ENCODE measurements around the gene STAM. TPM values are rescaled to one million over a fixed set of nuclear protein-coding genes. Genes with fewer than 3 reads are reported as not detected.

Gene STAM
- polyA plus RNA-seq, 1 of the 3 experiments (the other 2 are of a cell fraction), result 19.1 TPM

- Histone ChIP-seq H3K9ac (no peak overlapping the region), H3K27me3 (ENCODE audit: insufficient read depth) (no peaks in the 10 kb centered on the region), H3K4me3 (ENCODE audit: low read depth in 2 of 2, low read length in 1 of 2) (no peak overlapping the region), H3K9me2 (no peaks in the 10 kb centered on the region), H3K4me1 (ENCODE audit: control insufficient read depth in 1 of 2, insufficient read depth in 2 of 2, low read depth in 1 of 2, low read length in 1 of 2) (peaks cover 5 to 8% of the 10 kb centered on the region in 2 experiments; a peak in 3 of 4 replicates), H4K20me1 (ENCODE audit: insufficient read depth) (no peaks in the 10 kb centered on the region), H3K9me3 (peaks cover 6% of the 10 kb centered on the region; the same call in 1 of the 2 replicates), H3K36me3 (replicated peaks in 1 of 2; ENCODE audit: control insufficient read depth in 1 of 2, insufficient read depth in 2 of 2, low read length in 1 of 2) (peaks cover 0 to 6% of the 10 kb centered on the region in 2 experiments), H3K27ac (ENCODE audit: low read depth in 2 of 2, low read length in 1 of 2) (no peak overlapping the region), H3K4me2 (no peak overlapping the region), H3K79me2 (ENCODE audit: insufficient read depth) (peaks cover 39% of the 10 kb centered on the region), H2AFZ (ENCODE audit: low read depth) (no peak overlapping the region), H3F3A (replicated peaks; ENCODE audit: insufficient read depth) (peaks cover 7% of the 10 kb centered on the region)
- no peak for TF ChIP-seq CHD2 (IDR thresholded peaks at IDR 0.05; ENCODE audit: low read length, partially characterized antibody)
- TF ChIP-seq GATA2 (CRISPR knock-in tag; IDR thresholded peaks at IDR 0.05), result no peak
- TF ChIP-seq TEAD4 (IDR thresholded peaks at IDR 0.05; ENCODE audit: borderline replicate concordance, insufficient read depth), result no peak
- TF ChIP-seq EP300 (IDR thresholded peaks at IDR 0.05; ENCODE audit: borderline replicate concordance in 1 of 2, low read depth in 1 of 2, low read length in 1 of 2), result no peak
- TF ChIP-seq REST (IDR thresholded peaks at IDR 0.05; ENCODE audit: low read depth, low read length), result no peak
- TF ChIP-seq MEF2A (IDR thresholded peaks at IDR 0.05; ENCODE audit: borderline replicate concordance, low read depth), result no peak
- TF ChIP-seq FOXM1 (IDR thresholded peaks at IDR 0.05; ENCODE audit: low read depth), result no peak
- no peak for TF ChIP-seq ZBTB33 (IDR thresholded peaks at IDR 0.05; ENCODE audit: borderline replicate concordance, low read depth)
- no peak for TF ChIP-seq RXRA (IDR thresholded peaks at IDR 0.05; ENCODE audit: borderline replicate concordance, low read depth)
- no peak for TF ChIP-seq USF1 (IDR thresholded peaks at IDR 0.05; ENCODE audit: borderline replicate concordance, low read depth)
- no peak for TF ChIP-seq CTCF (IDR thresholded peaks at IDR 0.05)
- TF ChIP-seq RFX5 (IDR thresholded peaks at IDR 0.05; ENCODE audit: low read length), result no peak
- TF ChIP-seq FOSL2 (IDR thresholded peaks at IDR 0.05; ENCODE audit: borderline replicate concordance, low read depth), result no peak
- TF ChIP-seq SIN3A (IDR thresholded peaks at IDR 0.05; ENCODE audit: borderline replicate concordance, low read depth, low read length), result no peak
- TF ChIP-seq GABPA (IDR thresholded peaks at IDR 0.05; ENCODE audit: low read depth), result no peak
- TF ChIP-seq YY1 (IDR thresholded peaks at IDR 0.05; ENCODE audit: low read depth), result no peak
- TF ChIP-seq ELF1 (IDR thresholded peaks at IDR 0.05), result no peak
- CTCF ChIA-PET, result interaction anchor here (0.8 kb wide), 1 partner anchor 97 kb away, joined by 3 read pairs; no protein-coding TSS in a partner anchor
- WGBS (ENCODE audit: low lambda C conversion rate), result 100% methylated on average over 4 of the region's 4 CpGs
- POLR2A ChIA-PET, result no interaction called here
- no peak for DNase-seq
Measured at GRCh38 chr10:17640331-17640816, 3.6 kb upstream of the STAM start.

All from SK-N-SH (cell line).